Measurements from ENCODE around the gene DLEC1. TPM values are rescaled to one million over a fixed set of nuclear protein-coding genes. Genes with fewer than 3 reads are reported as not detected.

Gene DLEC1
- total RNA-seq, 1 donor from 2014 or later, result 0.11 TPM

- no peaks in the 10 kb centered on the region for H3K36me3 ChIP-seq
- H3K27me3 ChIP-seq, result no peaks in the 10 kb centered on the region
- peaks cover 2 to 21% of the 10 kb centered on the region in 2 donors for H3K4me1 ChIP-seq
- intact Hi-C loops (cut with DNase I), result no loop called here
- H3K27ac ChIP-seq, result no peak overlapping the region
- no peak for DNase-seq (ENCODE audit: low spot score in 2 of 2)
- no peak for TF ChIP-seq CTCF (IDR thresholded peaks at IDR 0.05)
- H3K4me3 ChIP-seq, result no peak overlapping the region
- no peaks in the 10 kb centered on the region for H3K9me3 ChIP-seq
Observed at GRCh38 chr3:38171622-38172021, 132.6 kb downstream of the DLEC1 start.

Other genes with a start within 250 kb of the DLEC1 start
- 80.9 TPM for gene CTDSPL, start 177.3 kb upstream of the DLEC1 start, total RNA-seq
- 6.3 TPM for gene VILL, start 48.4 kb upstream of the DLEC1 start, total RNA-seq
- gene PLCD1, start 9.6 kb upstream of the DLEC1 start, total RNA-seq, result 167 TPM
- 52.6 TPM for gene ACAA1, start 97.9 kb downstream of the DLEC1 start, total RNA-seq
- gene MYD88, start 99.5 kb downstream of the DLEC1 start, total RNA-seq, result 38.8 TPM
- gene OXSR1, start 126.3 kb downstream of the DLEC1 start, total RNA-seq, result 13.3 TPM
- not detected for gene SLC22A13, start 226.6 kb downstream of the DLEC1 start, total RNA-seq
- gene SLC22A14, start 243.1 kb downstream of the DLEC1 start, total RNA-seq, result not detected

Data from ascending aorta (tissue), 2 donors.